Limb (tissue), 2 donors: Measurements from ENCODE around the gene CARD10.

ENCODE experiments used
- DNase-seq, 2 donors: peaks; one replicate each; pipeline ENCODE4 v3.0.0-alpha.2; 2016; ENCODE audit errors: extremely low spot score in 2 of 2

The CARD10 gene

DNA sequence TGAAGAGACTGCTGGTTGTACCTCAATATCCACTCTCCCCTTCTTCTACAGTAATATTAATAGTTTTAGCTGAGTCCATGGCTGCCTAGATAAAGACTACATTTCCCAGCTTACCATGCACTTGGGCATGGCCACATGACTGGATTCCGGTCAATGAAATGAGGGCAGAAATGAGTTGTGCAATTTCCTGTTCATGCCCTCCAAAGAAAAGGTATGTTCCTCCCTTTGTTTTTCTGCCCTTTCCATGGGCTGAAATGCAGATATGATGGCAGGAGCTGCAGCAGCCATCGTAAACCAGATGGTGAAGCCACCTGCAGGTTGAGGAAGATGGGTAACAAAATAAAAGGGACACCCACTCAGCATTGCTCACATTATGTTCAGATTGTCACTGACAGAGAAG is 76.7 kb downstream of the CARD10 start:
- DNase-seq: no peak

DNA sequence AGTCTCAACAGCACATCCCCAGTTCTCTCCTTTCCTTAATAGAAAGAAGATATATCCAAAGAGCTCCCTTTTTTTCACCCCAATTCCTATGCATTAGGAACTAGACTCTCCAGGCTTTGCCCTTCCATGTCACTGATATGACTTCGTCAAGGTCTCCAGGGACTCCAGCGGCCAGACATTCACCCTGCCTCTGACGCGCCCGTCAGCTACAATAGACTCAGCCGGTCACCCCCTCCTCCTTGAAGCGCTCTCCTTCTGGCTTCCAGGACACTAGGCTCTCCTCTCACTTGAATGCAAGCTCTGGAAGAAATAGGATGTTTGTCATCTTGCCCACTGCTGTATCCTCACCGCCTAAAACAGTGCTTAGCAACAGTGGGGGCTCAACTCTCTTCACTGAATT is 77.1 kb downstream of the CARD10 start:
- DNase-seq: peak in 1 of 2 donors; percentile 18

DNA sequence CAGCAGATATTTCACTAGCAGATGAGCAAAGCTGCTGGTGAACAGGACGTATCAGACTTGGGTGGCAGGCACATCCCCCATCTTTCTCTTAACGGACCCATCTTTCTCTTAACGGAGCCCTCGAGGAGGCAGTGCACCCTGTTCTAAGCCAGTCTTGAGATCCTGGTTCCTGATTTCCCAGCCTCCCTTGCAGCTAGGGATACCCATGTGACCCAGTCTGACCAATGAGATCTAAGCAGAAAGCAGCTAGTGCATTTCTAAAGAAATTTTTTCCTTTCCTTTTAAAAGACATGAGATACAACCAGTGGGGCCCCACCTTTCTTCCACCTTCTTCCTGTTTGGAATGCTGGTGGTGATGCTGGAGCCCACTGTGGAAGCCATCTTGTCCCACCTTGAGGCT is 78.3 kb downstream of the CARD10 start:
- no peak for DNase-seq
